ENCODE results near the gene FAM3D.

Gene FAM3D

DNA sequence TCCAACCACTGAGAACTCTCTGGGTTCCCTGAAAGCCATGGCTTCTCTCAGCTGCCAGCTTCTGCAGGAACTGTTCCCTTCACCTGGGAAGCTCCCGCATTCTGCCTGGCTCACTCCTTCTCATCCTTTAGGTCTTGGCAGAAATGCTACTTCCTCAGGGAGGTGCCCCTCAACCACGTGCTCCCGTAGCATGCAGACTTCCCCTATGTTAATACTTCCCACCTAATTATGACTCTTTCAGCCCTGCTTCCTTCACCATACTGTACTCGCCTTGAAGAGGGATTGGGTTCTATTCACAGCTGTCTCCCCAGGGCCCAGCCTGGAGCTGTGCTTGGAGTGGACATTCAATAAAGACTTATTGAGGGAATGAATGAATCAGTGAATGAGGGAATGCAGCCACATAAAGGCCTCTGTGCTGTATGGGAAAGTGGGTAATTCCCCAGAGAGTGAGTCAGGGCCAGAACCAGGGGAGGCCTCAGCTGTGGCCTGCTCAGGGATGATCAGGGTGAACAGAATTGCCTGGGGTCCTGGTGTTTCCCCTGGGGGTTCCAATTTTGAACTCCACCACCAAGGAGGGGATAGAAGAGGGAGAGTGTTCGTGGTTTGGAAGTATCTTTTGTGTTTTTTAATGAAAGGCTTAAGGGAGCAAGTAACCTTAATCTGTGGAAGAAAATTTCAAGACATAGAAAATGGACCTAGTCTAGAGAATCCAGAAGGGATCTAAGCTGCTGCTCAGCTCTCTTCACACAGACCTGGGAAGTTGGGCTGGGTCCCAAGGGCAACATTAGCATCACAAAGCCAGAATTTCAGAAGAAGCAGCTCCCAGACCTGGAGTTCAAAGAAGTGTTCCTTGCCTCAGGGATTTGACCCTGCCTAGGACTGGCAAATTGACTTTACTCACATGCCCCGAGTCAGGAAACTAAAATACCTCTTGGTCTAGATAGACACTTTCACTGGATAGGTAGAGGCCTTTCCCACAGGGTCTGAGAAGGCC is 74.8 kb downstream of the FAM3D start:
- no peak for DNase-seq (ENCODE audit: low spot score)

DNA sequence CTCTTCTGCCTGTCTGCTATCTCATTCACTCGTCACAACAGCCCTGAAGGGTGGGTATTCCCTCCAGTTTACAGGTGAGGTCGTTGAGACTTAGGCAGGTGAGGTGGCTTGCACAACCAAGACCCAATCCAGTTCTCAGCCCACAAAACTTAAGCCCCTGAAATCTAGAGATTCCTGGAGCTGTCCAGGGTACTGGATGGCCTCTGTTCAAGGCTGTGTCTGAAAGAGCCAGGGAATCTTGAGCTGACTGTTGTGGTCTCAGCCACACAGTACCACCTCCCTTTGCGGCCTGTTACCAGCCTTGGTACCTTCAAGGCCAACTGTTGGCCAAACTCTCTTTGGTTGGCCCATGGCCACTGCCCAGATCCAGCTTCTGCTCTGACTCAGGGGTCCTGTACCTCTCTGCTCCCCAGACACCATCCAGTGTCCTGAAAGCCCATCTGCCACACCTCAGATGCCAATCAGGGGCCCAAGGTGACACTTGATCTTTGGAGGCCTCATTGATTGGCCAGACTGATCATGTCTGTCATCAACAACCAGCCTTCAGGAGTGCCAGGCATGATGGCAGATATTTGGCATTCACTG is 78.5 kb downstream of the FAM3D start:
- DNase-seq (ENCODE audit: low spot score), result peak; percentile 78

DNA sequence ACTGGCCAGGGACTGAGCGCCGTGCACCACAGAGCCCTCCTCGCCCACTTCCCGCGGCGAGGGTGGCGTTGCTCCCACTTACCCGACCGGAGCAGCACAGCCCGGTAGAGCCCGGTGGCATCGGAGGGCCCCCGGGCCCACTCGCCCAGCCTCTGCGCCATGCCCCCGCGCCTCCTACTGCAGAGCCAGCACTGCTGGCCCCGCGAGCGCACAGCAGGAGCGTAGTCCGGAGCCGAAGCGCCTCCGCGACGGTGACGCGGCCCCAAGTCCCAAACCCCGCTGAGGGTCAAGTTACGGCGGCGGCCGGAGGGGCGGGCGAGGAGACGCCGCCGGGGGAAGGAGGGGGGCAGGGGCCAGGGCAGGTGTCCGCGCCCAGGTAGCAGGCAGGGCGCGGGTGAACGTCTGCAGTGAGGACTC is 79.8 kb downstream of the FAM3D start:
- DNase-seq (ENCODE audit: low spot score), result peak; percentile 79

DNA sequence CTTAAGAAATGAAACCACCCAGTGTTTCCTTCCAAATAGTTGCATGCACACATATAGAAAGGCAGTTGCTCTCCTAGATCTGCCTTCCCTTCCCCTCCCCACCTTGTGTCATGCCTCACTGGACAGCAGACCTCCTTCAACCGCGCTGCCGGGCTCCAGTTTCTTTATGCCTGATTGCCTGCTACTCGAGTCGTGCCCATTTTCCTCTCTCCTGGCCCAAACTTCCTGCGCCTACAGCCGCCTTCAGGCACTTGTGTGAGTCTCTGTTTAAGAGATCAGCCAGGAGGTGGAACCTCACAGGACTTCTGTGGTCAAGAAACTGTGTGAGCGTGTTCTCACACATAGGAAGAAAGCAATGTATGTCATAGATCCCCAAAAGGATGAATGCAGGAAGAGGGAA is 80.6 kb downstream of the FAM3D start:
- DNase-seq (ENCODE audit: low spot score), result peak; percentile 40

DNA sequence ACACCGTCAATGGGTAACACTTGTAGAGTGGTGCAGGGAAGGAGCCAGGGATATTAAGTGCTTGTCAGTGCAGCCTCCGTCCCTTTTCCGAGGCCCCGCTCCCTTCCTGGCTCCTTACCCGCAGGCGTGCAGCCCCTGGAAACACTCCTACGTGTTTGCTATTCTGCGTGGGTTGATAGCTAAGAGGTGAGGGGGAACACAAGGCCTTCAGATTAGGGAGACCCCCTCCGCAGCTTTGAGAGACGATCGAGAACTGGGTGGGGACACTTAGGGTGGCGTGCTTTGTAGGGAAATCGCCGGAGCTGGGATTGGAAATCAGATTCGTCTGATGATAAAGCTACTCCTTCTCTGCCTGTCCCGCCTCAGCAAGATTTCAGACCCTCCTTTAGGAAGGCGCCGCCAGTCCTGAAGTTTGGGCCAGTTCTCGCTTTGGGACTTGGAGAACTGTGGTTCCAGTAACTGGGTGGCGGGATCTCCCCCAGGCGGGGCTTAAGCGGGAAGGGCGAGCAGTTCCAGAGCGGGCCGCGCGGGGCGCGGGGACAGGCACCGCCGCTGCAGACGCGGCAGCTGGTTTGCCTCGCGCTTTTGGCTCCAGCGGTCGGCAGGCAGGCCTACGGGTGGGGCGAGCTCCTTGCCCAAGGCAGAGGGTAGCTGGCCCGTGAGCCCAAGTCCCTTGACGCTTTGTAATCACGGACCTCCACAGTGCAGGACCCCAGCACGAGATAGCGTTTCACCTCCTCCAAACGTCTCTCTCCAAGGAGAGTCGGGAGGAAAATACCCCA is 81.4 kb downstream of the FAM3D start:
- DNase-seq (ENCODE audit: low spot score), result peak; percentile 94

DNA sequence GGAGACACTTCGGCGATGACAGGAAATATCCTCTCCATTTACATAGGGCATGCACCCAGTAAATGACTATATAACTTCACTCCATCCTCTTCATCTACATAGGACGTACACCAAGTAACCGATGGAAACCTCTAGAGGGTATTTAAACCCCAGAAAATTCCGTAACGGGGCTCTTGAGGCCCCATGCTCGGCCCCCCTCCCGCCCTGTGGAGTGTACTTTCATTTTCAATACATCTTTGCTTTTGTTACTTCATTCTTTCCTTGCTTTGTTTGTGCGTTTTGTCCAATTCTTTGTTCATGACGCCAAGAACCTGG is 81.9 kb downstream of the FAM3D start:
- no peak for DNase-seq (ENCODE audit: low spot score)

Data from iPS-NIHi11 (cell line).